IMR-90 (cell line): Measurements from ENCODE around the gene HAUS7. TPM values are rescaled to one million over a fixed set of nuclear protein-coding genes. Genes with fewer than 3 reads are reported as not detected.

Experiments used
- ATAC-seq: fragments of 200-7000 bp; cut with Tn5 transposase; 2 replicates; pipeline ENCODE4 v1.9.1; 2020; ENCODE audit warnings: low read depth, mild to moderate bottlenecking, moderate library complexity
- BruUV-seq: library from RNA; stranded (reverse); fragments of 400-500 nt; replicated peaks from 2 replicates; lab custom pipeline; 2021; lab: Mats Ljungman, UMichigan
- CTCF ChIA-PET: fragments of 300-600 bp; formaldehyde crosslinking; extraction: SDS; loops from one replicate; lab custom pipeline; 2021; ENCODE audit warnings: antibody characterized with exemption; lab: Yijun Ruan, JAX
- POLR2A ChIA-PET: fragments of 300-600 bp; sonication (Branson Sonifier 250); formaldehyde crosslinking; loops from one replicate; lab custom pipeline; 2022; ENCODE audit warnings: antibody characterized with exemption; ENCODE audit not compliant: unreplicated experiment; lab: Charles Lee
- DNase-seq: peaks from one replicate; pipeline ENCODE4 v3.0.0; 2013
- H2AFZ ChIP-seq: replicated peaks from 2 replicates; pipeline ENCODE3; 2013; ENCODE audit warnings: low read length, mild to moderate bottlenecking; ENCODE audit not compliant: poor library complexity
- H2AK5ac ChIP-seq: 2 replicates; pipeline ENCODE4 v1.6.1; 2013; ENCODE audit warnings: low read depth, low read length, inconsistent platforms
- H2AK9ac ChIP-seq: replicated peaks from 2 replicates; pipeline ENCODE3; 2013; ENCODE audit warnings: mild to moderate bottlenecking, low read depth, low read length, moderate library complexity; ENCODE audit not compliant: poor library complexity
- H2BK120ac ChIP-seq: 2 replicates; pipeline ENCODE4 v1.6.1; 2013; ENCODE audit warnings: low read depth, low read length, inconsistent platforms
- H2BK15ac ChIP-seq: 3 replicates; pipeline ENCODE4 v1.6.1; 2013; ENCODE audit warnings: low read depth, low read length, inconsistent platforms
- H2BK20ac ChIP-seq: 2 replicates; pipeline ENCODE4 v1.6.1; 2013; ENCODE audit warnings: low read depth, mild to moderate bottlenecking, inconsistent platforms, low read length, moderate library complexity
- H2BK5ac ChIP-seq: 2 replicates; pipeline ENCODE4 v1.6.1; 2013; ENCODE audit warnings: mild to moderate bottlenecking, low read depth, low read length, inconsistent platforms; ENCODE audit not compliant: poor library complexity, severe bottlenecking
- H3K14ac ChIP-seq: replicated peaks from 2 replicates; pipeline ENCODE4 v1.6.1; 2013; ENCODE audit warnings: low read depth, low read length, inconsistent platforms
- H3K18ac ChIP-seq: 2 replicates; pipeline ENCODE4 v1.6.1; 2013; ENCODE audit warnings: low read depth, low read length, control low read depth
- H3K23ac ChIP-seq: 2 replicates; pipeline ENCODE4 v1.6.1; 2013; ENCODE audit warnings: low read depth, low read length, inconsistent platforms
- H3K27ac ChIP-seq: 2 replicates; pipeline ENCODE4 v1.5.1; 2013; ENCODE audit warnings: mild to moderate bottlenecking, control low read depth, low read length; ENCODE audit not compliant: insufficient read depth
- H3K27me3 ChIP-seq: 2 replicates; pipeline ENCODE4 v1.6.1; 2013; ENCODE audit warnings: low read length; ENCODE audit not compliant: control insufficient read depth, insufficient read depth
- H3K36me3 ChIP-seq: 2 replicates; pipeline ENCODE4 v1.6.1; 2013; ENCODE audit warnings: low read length, mixed read lengths; ENCODE audit not compliant: control insufficient read depth, insufficient read depth
- H3K4ac ChIP-seq: 2 replicates; pipeline ENCODE4 v1.6.1; 2013; ENCODE audit warnings: low read depth, low read length, inconsistent platforms
- H3K4me1 ChIP-seq: 2 replicates; pipeline ENCODE4 v1.6.1; 2013; ENCODE audit warnings: low read length, mixed read lengths; ENCODE audit not compliant: control insufficient read depth, insufficient read depth
- H3K4me2 ChIP-seq: 2 replicates; pipeline ENCODE4 v1.6.1; 2013; ENCODE audit warnings: low read depth, mild to moderate bottlenecking, control low read depth, low read length, moderate library complexity
- H3K4me3 ChIP-seq: 2 replicates; pipeline ENCODE4 v1.5.1; 2013; ENCODE audit warnings: low read depth, mild to moderate bottlenecking, control low read depth, low read length, moderate library complexity; ENCODE audit not compliant: insufficient read depth
- H3K56ac ChIP-seq: 2 replicates; pipeline ENCODE4 v1.6.1; 2013; ENCODE audit warnings: low read length, inconsistent platforms; ENCODE audit not compliant: insufficient read depth; ENCODE audit errors: extremely low read depth
- H3K79me1 ChIP-seq, 2 experiments: 2 replicates each; pipeline ENCODE4 v1.6.1; 2013; ENCODE audit warnings: low read length in 2 of 2, inconsistent platforms in 1 of 2, low read depth in 1 of 2
- H3K9ac ChIP-seq: 2 replicates; pipeline ENCODE4 v1.6.1; 2013; ENCODE audit warnings: low read depth, low read length, control low read depth
- H3K9me1 ChIP-seq: 2 replicates; pipeline ENCODE4 v1.6.1; 2013; ENCODE audit warnings: low read length, inconsistent platforms; ENCODE audit not compliant: insufficient read depth
- H3K9me3 ChIP-seq: 2 replicates; pipeline ENCODE4 v1.6.1; 2013; ENCODE audit warnings: low read length; ENCODE audit not compliant: control insufficient read depth, insufficient read depth
- H4K20me1 ChIP-seq: 2 replicates; pipeline ENCODE4 v1.6.1; 2013; ENCODE audit warnings: low read length, inconsistent platforms; ENCODE audit not compliant: insufficient read depth
- H4K5ac ChIP-seq: 2 replicates; pipeline ENCODE4 v1.6.1; 2013; ENCODE audit warnings: mild to moderate bottlenecking, low read depth, low read length, control low read depth
- H4K8ac ChIP-seq, 2 experiments: 2 replicates each; pipeline ENCODE4 v1.6.1; 2013; ENCODE audit warnings: low read depth in 2 of 2, low read length in 2 of 2, control low read depth in 1 of 2, inconsistent platforms in 1 of 2
- H4K91ac ChIP-seq: 2 replicates; pipeline ENCODE4 v1.6.1; 2013; ENCODE audit warnings: low read depth, low read length, inconsistent platforms; ENCODE audit not compliant: insufficient read depth
- CEBPB ChIP-seq: IDR thresholded peaks from 2 replicates; pipeline ENCODE4 v1.6.1; 2012; ENCODE audit warnings: low read depth, low read length, improper control_type of control experiment
- MAZ ChIP-seq: IDR thresholded peaks from 2 replicates; pipeline ENCODE4 v1.6.1; 2012; ENCODE audit warnings: low read depth, mild to moderate bottlenecking, low read length, improper control_type of control experiment, moderate library complexity, borderline replicate concordance
- WGBS, 2 experiments: methylation state at CpG; one replicate each; pipeline versions ENCODE4 v1.1.5 to v1.1.7; 2013; ENCODE audit warnings: missing lambda C conversion rate in 2 of 2; ENCODE audit not compliant: insufficient read length in 1 of 2; ENCODE audit errors: extremely low coverage in 2 of 2; 5-methylcytosine and 5-hydroxymethylcytosine counted together
- dilution Hi-C: fragments of 300-500 bp; cut with HindIII; formaldehyde crosslinking; loops from one replicate; pipeline ENCODE4 v1.14.3; 2018; ENCODE audit warnings: low sequenced_read_pairs; ENCODE audit not compliant: unreplicated experiment
- in situ Hi-C: fragments of 300-500 bp; cut with MboI; formaldehyde crosslinking; loops from 3 replicates; pipeline ENCODE4 v1.14.3; 2019; ENCODE audit warnings: low sequenced_read_pairs, inconsistent platforms, mixed read lengths
- intact Hi-C: fragments of 100-400 bp; cut with micrococcal nuclease; formaldehyde crosslinking; loops from 2 replicates; pipeline ENCODE4 v1.10.0; 2022
- polyA plus RNA-seq, 3 experiments: library from polyadenylated mRNA; depleted of rRNA; stranded (reverse); fragments of >200 nt; gene quantifications; 2 replicates each; pipeline ENCODE4 v1.2.3, GENCODE V29; 2012; ENCODE audit warnings: low replicate concordance in 1 of 3
- total RNA-seq: library from RNA; depleted of rRNA; stranded (reverse); fragments of >200 nt; gene quantifications from 2 replicates; pipeline ENCODE4 v1.2.3, GENCODE V29; 2012

Gene HAUS7
- total and polyA plus RNA-seq, 2 of the 4 experiments (the other 2 are of a cell fraction): 10.8 to 25.9 TPM

DNA sequence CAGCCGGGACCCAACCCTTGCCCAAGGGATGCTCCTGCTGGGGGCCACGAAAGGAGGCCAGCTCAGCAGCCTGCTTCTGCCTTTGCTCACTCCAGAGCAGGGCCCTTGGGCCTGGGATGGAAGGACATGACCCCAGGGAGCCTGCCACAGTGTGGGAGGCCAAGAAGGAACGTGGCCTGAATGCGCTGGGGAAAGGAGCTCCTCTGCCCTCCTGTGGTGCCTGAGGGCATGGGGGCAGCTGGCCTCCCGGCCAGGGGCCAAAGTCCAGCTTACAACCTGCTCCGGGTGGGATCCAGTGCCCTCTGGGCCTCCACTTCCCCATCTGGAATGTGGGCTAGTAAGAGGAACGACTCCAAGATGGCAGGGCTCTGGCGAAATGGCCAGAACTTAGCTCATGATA lies 45.1 kb upstream of the HAUS7 start:
- peaks cover 2% of the 10 kb centered on the region; the same call in 1 of the 2 replicates for H3K4me1 ChIP-seq
- no peak overlapping the region for H4K91ac ChIP-seq
- H2BK5ac ChIP-seq: no peak overlapping the region
- no peak overlapping the region for H4K8ac ChIP-seq
- in situ Hi-C loops: no loop called here
- no peak overlapping the region for H2BK20ac ChIP-seq
- H3K36me3 ChIP-seq: no peaks in the 10 kb centered on the region
- no peaks in the 10 kb centered on the region for H3K79me1 ChIP-seq
- H3K9ac ChIP-seq: no peak overlapping the region
- no peak overlapping the region for H2AFZ ChIP-seq
- H3K14ac ChIP-seq: no peak overlapping the region
- H3K56ac ChIP-seq: no peak overlapping the region
- WGBS, 2 experiments: 38% methylated on average over 2 of the region's 8 CpGs; no CpG with 5 or more reads in 1 of the 2 experiments
- H2AK5ac ChIP-seq: no peak overlapping the region
- no peak overlapping the region for H3K18ac ChIP-seq
- no peak overlapping the region for H3K4ac ChIP-seq
- no peak overlapping the region for H2AK9ac ChIP-seq
- dilution Hi-C loops: no loop called here
- ATAC-seq (no peak), DNase-seq (no peak)
- no peak overlapping the region for H3K4me2 ChIP-seq
- ChIA-PET POLR2A (no interaction called here), CTCF (no interaction called here)
- H4K20me1 ChIP-seq: no peaks in the 10 kb centered on the region
- H3K9me3 ChIP-seq: no peaks in the 10 kb centered on the region
- H3K9me1 ChIP-seq: no peaks in the 10 kb centered on the region; the same call in 1 of the 2 replicates
- intact Hi-C loops: no loop called here
- H4K5ac ChIP-seq: no peak overlapping the region
- H2BK15ac ChIP-seq: no peak overlapping the region
- H3K23ac ChIP-seq: no peak overlapping the region
- H2BK120ac ChIP-seq: no peak overlapping the region
- no peak for TF ChIP-seq CEBPB
- no peak for TF ChIP-seq MAZ
- no TSS peak for BruUV-seq
- peaks cover 27% of the 10 kb centered on the region for H3K27me3 ChIP-seq
- H3K27ac ChIP-seq: no peak overlapping the region
- H3K4me3 ChIP-seq: no peak overlapping the region
